ENCODE measurements around the gene DAPK3.

Gene DAPK3

GRCh38 chr19:3978145-3978544, 7.2 kb upstream of the DAPK3 start:
- TF ChIP-seq, protein P1, sequence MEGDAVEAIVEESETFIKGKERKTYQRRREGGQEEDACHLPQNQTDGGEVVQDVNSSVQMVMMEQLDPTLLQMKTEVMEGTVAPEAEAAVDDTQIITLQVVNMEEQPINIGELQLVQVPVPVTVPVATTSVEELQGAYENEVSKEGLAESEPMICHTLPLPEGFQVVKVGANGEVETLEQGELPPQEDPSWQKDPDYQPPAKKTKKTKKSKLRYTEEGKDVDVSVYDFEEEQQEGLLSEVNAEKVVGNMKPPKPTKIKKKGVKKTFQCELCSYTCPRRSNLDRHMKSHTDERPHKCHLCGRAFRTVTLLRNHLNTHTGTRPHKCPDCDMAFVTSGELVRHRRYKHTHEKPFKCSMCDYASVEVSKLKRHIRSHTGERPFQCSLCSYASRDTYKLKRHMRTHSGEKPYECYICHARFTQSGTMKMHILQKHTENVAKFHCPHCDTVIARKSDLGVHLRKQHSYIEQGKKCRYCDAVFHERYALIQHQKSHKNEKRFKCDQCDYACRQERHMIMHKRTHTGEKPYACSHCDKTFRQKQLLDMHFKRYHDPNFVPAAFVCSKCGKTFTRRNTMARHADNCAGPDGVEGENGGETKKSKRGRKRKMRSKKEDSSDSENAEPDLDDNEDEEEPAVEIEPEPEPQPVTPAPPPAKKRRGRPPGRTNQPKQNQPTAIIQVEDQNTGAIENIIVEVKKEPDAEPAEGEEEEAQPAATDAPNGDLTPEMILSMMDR (IDR thresholded peaks at IDR 0.05; ENCODE audit: control extremely low read depth, extremely low read depth, low read depth, missing control alignments): no peak
- no peak for DNase-seq (ENCODE audit: extremely low spot score)
- ChIA-PET POLR2A (interaction anchor here (2.1 kb wide), 1 partner anchor 9 kb away, joined by 10 read pairs; no protein-coding TSS in a partner anchor), CTCF (interaction anchor here (1.2 kb wide), 1 partner anchor 10 kb away, joined by 5 read pairs; no protein-coding TSS in a partner anchor)

DNA sequence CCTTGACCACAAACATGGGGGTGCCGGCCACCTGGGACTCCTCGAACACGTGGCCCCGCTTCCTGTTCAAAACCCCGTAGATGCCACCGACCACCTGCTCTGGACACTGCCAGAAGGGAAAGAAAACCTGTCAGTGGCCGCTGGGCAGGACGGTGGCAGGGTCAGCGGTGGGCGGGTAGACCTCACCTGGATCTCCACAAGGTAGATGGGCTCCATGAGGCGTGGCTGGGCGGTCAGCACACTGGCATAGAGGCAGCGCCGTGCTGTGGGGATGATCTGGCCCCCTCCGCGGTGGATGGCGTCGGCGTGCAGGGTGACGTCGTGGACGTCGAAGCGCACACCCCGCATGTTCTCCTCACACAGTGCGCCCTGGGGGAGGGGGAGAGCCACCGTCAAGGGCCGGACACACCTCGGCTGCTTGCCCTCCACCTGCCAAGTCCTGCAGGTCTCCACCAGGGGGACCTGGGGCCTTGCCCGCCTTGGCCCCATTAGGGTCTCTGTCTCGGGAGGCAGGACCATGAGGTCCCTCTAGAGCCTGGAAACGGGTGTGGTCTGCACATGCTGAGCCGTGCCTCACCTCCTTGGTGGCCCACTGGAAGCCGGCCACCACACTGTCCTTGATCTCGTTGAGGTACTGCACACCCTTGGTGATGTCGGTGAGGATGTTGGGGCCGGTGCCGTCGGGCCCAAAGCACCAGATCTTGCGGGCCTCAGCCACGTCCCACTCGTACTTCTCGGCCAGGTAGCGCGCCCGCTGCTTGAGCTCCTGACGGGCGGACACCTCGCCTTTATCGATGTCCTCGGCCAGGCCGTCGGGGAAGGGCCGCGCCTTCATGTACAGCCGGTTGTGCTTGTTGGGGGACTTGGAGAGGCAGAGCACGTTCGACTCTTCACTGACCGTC, 6.6 kb upstream of the DAPK3 start:
- DNase-seq (ENCODE audit: extremely low spot score): no peak

DNA sequence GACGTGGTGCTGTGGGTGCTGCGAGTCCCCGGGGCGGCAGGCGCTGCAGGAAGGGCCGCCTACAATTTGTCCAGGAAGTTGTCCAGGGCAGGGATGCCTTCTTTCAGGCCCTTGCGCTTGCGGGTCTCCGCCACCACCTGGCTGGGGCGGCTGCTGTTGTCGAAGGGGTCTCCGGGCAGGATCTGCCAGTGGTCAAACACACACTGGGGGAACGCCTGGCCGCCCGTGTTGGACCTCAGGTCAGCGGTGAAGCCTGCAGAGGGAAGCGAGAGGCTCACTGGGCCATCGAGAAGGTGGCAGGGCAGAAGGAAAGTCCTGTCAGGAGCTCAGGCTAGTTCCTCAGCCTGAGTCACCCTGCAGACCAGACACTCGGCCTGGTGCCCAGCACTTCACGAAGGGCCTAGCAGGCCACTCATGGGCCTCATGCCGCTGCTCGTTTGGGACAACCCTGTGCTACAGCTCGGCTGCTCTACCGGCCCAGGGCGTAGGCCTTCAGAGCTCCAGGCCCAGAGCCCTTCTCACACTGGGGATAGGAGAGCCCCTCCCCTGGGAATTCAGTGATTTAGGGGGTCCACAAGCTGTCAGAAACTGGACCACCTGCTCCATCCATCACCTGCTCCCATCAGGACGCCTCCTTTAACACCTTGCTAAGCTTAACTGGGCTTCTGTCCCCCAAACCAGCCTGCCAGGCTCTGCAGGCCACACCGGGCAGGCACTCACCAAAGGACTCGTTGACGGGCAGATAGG, 5.8 kb upstream of the DAPK3 start:
- no peak for DNase-seq (ENCODE audit: extremely low spot score)
- TF ChIP-seq, protein P1 (IDR thresholded peaks at IDR 0.05; ENCODE audit: control extremely low read depth, extremely low read depth, low read depth, missing control alignments): no peak
- ChIA-PET POLR2A (interaction anchor here (0.6 to 1.0 kb wide), 2 partner anchors 9 to 11 kb away, joined by 3 to 6 read pairs; no protein-coding TSS in a partner anchor), CTCF (interaction anchor here (0.9 kb wide), 1 partner anchor 11 kb away, joined by 3 read pairs; no protein-coding TSS in a partner anchor)

More for the DNA sequence above, 6.6 kb upstream of the DAPK3 start:
- CTCF ChIA-PET: interaction anchor here (0.9 kb wide), 1 partner anchor 10 kb away, joined by 3 read pairs; no protein-coding TSS in a partner anchor
- TF ChIP-seq, protein P1 (IDR thresholded peaks at IDR 0.05; ENCODE audit: control extremely low read depth, extremely low read depth, low read depth, missing control alignments): no peak
- POLR2A ChIA-PET: interaction anchor here (1.0 to 2.1 kb wide), 2 partner anchors 10 kb away, joined by 6 to 10 read pairs; no protein-coding TSS in a partner anchor

GRCh38 chr19:3975637-3976087, 4.8 kb upstream of the DAPK3 start:
- TF ChIP-seq, protein P1 (IDR thresholded peaks at IDR 0.05; ENCODE audit: control extremely low read depth, extremely low read depth, low read depth, missing control alignments): no peak
- ChIA-PET POLR2A (interaction anchor here (0.6 to 1.6 kb wide), 3 partner anchors 8 to 22 kb away, joined by 3 to 13 read pairs (median 3); partner anchors contain the start of gene EEF2), CTCF (interaction anchor here (0.9 to 1.5 kb wide), 2 partner anchors 10 to 12 kb away, joined by 3 to 5 read pairs; partner anchors contain the start of gene EEF2)
- no peak for DNase-seq (ENCODE audit: extremely low spot score)

- ChIA-PET POLR2A (interaction anchor here (1.1 to 1.6 kb wide), 2 partner anchors 8 to 10 kb away, joined by 3 to 13 read pairs; partner anchors contain the start of gene EEF2), CTCF (interaction anchor here (0.9 to 1.5 kb wide), 2 partner anchors 10 to 12 kb away, joined by 3 to 5 read pairs; partner anchors contain the start of gene EEF2)
- no peak for DNase-seq (ENCODE audit: extremely low spot score)
- TF ChIP-seq, protein P1 (IDR thresholded peaks at IDR 0.05; ENCODE audit: control extremely low read depth, extremely low read depth, low read depth, missing control alignments): no peak
Measured at GRCh38 chr19:3975144-3975543, 4.2 kb upstream of the DAPK3 start.

Data from GM10248 (cell line).